ENCODE data around the gene MYOM3. TPM values are rescaled to one million over a fixed set of nuclear protein-coding genes. Genes with fewer than 3 reads are reported as not detected.

MYOM3 gene
- total and polyA plus RNA-seq, 2 donors = 0.29 to 7.7 TPM

Other genes starting within 250 kb of the MYOM3 start
- 34.9 TPM for gene FUCA1, start 243.8 kb downstream of the MYOM3 start, total RNA-seq
- 37.0 TPM for gene FUCA1, start 243.8 kb downstream of the MYOM3 start, polyA plus RNA-seq
- 0.11 TPM for gene CNR2, start 198.8 kb downstream of the MYOM3 start, total RNA-seq
- not detected for gene CNR2, start 198.8 kb downstream of the MYOM3 start, polyA plus RNA-seq
- gene PNRC2, start 152.3 kb downstream of the MYOM3 start, total RNA-seq = 156 TPM
- 94.0 TPM for gene PNRC2, start 152.3 kb downstream of the MYOM3 start, polyA plus RNA-seq
- gene SRSF10, start 131.8 kb downstream of the MYOM3 start, total RNA-seq = 155 TPM
- gene SRSF10, start 131.8 kb downstream of the MYOM3 start, polyA plus RNA-seq = 50.7 TPM
- gene IL22RA1, start 31.0 kb upstream of the MYOM3 start, total RNA-seq = not detected
- 0.11 TPM for gene IL22RA1, start 31.0 kb upstream of the MYOM3 start, polyA plus RNA-seq
- 0.79 TPM for gene IFNLR1, start 75.2 kb upstream of the MYOM3 start, total RNA-seq
- 0.51 TPM for gene IFNLR1, start 75.2 kb upstream of the MYOM3 start, polyA plus RNA-seq
- gene GRHL3, start 207.2 kb upstream of the MYOM3 start, total RNA-seq = 15.1 TPM
- gene GRHL3, start 207.2 kb upstream of the MYOM3 start, polyA plus RNA-seq = 7.6 TPM

Measured in urinary bladder (tissue), 2 donors.